ENCODE measurements around the gene ROBO1. TPM values are rescaled to one million over a fixed set of nuclear protein-coding genes. Genes with fewer than 3 reads are reported as not detected.

ROBO1 gene
- total RNA-seq, 1 experiment from 2014 or later, result 67.6 TPM

- TF ChIP-seq, protein P1, sequence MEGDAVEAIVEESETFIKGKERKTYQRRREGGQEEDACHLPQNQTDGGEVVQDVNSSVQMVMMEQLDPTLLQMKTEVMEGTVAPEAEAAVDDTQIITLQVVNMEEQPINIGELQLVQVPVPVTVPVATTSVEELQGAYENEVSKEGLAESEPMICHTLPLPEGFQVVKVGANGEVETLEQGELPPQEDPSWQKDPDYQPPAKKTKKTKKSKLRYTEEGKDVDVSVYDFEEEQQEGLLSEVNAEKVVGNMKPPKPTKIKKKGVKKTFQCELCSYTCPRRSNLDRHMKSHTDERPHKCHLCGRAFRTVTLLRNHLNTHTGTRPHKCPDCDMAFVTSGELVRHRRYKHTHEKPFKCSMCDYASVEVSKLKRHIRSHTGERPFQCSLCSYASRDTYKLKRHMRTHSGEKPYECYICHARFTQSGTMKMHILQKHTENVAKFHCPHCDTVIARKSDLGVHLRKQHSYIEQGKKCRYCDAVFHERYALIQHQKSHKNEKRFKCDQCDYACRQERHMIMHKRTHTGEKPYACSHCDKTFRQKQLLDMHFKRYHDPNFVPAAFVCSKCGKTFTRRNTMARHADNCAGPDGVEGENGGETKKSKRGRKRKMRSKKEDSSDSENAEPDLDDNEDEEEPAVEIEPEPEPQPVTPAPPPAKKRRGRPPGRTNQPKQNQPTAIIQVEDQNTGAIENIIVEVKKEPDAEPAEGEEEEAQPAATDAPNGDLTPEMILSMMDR (conservative IDR thresholded peaks at IDR 0.05; ENCODE audit: low read depth, low read length), result no peak
- no peak for TF ChIP-seq EZH2 (IDR thresholded peaks at IDR 0.05; ENCODE audit: borderline replicate concordance, low read depth, low read length, poor library complexity, severe bottlenecking)
- ChIA-PET POLR2A (ENCODE audit: low non-redundant PET) (no interaction called here), CTCF (no interaction called here)
Measured at GRCh38 chr3:79255292-79255691, 512.5 kb downstream of the ROBO1 start.

DNA sequence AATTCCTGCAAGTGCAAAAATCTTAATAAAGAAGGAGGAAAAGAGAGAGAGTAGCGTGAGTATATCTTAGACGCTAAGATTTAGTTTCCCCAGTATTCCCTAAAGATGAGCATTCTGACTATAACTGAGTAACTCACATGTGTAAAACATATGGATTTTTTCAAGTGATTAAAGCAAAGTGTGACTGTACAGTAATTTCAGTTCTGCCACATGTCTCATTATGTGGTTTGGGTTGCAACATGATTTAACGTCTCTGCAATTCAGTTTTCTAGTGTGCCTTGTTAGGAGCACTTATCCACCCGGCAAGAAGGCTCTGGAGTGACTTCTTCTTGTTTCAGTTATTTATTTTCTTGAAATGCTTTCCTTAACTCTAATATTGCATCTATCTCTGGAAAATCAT, 514.1 kb downstream of the ROBO1 start:
- no peak overlapping the region for H3K27ac ChIP-seq (ENCODE audit: low read depth, low read length, poor library complexity, severe bottlenecking)
- no peaks in the 10 kb centered on the region for H3K36me3 ChIP-seq (ENCODE audit: insufficient read depth, low read length, poor library complexity, severe bottlenecking)
- ChIA-PET POLR2A (ENCODE audit: low non-redundant PET) (no interaction called here), CTCF (no interaction called here)
- no peak for DNase-seq (ENCODE audit: low spot score)
- H3K4me3 ChIP-seq (ENCODE audit: low read depth, low read length, poor library complexity, severe bottlenecking), result no peak overlapping the region
- H3K4me1 ChIP-seq (ENCODE audit: insufficient read depth, low read length, poor library complexity, severe bottlenecking), result peaks cover 3% of the 10 kb centered on the region
- BruUV-seq (replicated peaks), result no TSS peak
- intact Hi-C loops (cut with micrococcal nuclease; ENCODE audit: unreplicated experiment), result no loop called here
- no peaks in the 10 kb centered on the region for H3K9me3 ChIP-seq (ENCODE audit: low read depth, low read length, poor library complexity, severe bottlenecking)
- TF ChIP-seq, protein P1 (conservative IDR thresholded peaks at IDR 0.05; ENCODE audit: low read depth, low read length), result no peak
- no peak for TF ChIP-seq EZH2 (IDR thresholded peaks at IDR 0.05; ENCODE audit: borderline replicate concordance, low read depth, low read length, poor library complexity, severe bottlenecking)
- H3K27me3 ChIP-seq (replicated peaks; ENCODE audit: insufficient read depth, low read depth, low read length, poor library complexity), result no peaks in the 10 kb centered on the region

More at GRCh38 chr3:79255292-79255691, 512.5 kb downstream of the ROBO1 start:
- no peaks in the 10 kb centered on the region for H3K27me3 ChIP-seq (replicated peaks; ENCODE audit: insufficient read depth, low read depth, low read length, poor library complexity)
- no TSS peak for BruUV-seq (replicated peaks)
- H3K36me3 ChIP-seq (ENCODE audit: insufficient read depth, low read length, poor library complexity, severe bottlenecking), result no peaks in the 10 kb centered on the region
- no peak for DNase-seq (ENCODE audit: low spot score)
- no peak overlapping the region for H3K27ac ChIP-seq (ENCODE audit: low read depth, low read length, poor library complexity, severe bottlenecking)
- H3K4me1 ChIP-seq (ENCODE audit: insufficient read depth, low read length, poor library complexity, severe bottlenecking), result no peaks in the 10 kb centered on the region
- no peak overlapping the region for H3K4me3 ChIP-seq (ENCODE audit: low read depth, low read length, poor library complexity, severe bottlenecking)
- intact Hi-C loops (cut with micrococcal nuclease; ENCODE audit: unreplicated experiment), result no loop called here
- no peaks in the 10 kb centered on the region for H3K9me3 ChIP-seq (ENCODE audit: low read depth, low read length, poor library complexity, severe bottlenecking)

- no peak overlapping the region for H3K27ac ChIP-seq (ENCODE audit: low read depth, low read length, poor library complexity, severe bottlenecking)
- intact Hi-C loops (cut with micrococcal nuclease; ENCODE audit: unreplicated experiment), result no loop called here
- no peak overlapping the region for H3K4me3 ChIP-seq (ENCODE audit: low read depth, low read length, poor library complexity, severe bottlenecking)
- H3K27me3 ChIP-seq (replicated peaks; ENCODE audit: insufficient read depth, low read depth, low read length, poor library complexity), result no peaks in the 10 kb centered on the region
- BruUV-seq (replicated peaks), result no TSS peak
- H3K4me1 ChIP-seq (ENCODE audit: insufficient read depth, low read length, poor library complexity, severe bottlenecking), result peaks cover 3% of the 10 kb centered on the region
- POLR2A ChIA-PET (ENCODE audit: low non-redundant PET), result no interaction called here
- CTCF ChIA-PET, result no interaction called here
- H3K36me3 ChIP-seq (ENCODE audit: insufficient read depth, low read length, poor library complexity, severe bottlenecking), result no peaks in the 10 kb centered on the region
- DNase-seq (ENCODE audit: low spot score), result no peak
- no peaks in the 10 kb centered on the region for H3K9me3 ChIP-seq (ENCODE audit: low read depth, low read length, poor library complexity, severe bottlenecking)
- no peak for TF ChIP-seq EZH2 (IDR thresholded peaks at IDR 0.05; ENCODE audit: borderline replicate concordance, low read depth, low read length, poor library complexity, severe bottlenecking)
- TF ChIP-seq, protein P1 (conservative IDR thresholded peaks at IDR 0.05; ENCODE audit: low read depth, low read length), result no peak
Measured at GRCh38 chr3:79253271-79253670, 514.5 kb downstream of the ROBO1 start.

All from A673 (cell line).